Spleen (tissue), 11 donors: Measurements from ENCODE around the gene SCN2A. TPM values are rescaled to one million over a fixed set of nuclear protein-coding genes. Genes with fewer than 3 reads are reported as not detected.
A peak's percentile ranks its signal among the peaks of the same experiment; 100 is the strongest.

Experiments used
- DNase-seq: peaks from one replicate; pipeline ENCODE4 v3.0.0-alpha.2; 2020
- H3K27ac ChIP-seq, 8 donors: fragments of 200-600 bp; sonication (generic) in 7 of 8; 1 replicate in 4 of 8; 2 replicates in 4 of 8; pipeline versions ENCODE4 v1.5.0 to v1.8.0; 2016 to 2021; ENCODE audit warnings: inconsistent platforms in 4 of 8, mild to moderate bottlenecking in 4 of 8, moderate library complexity in 1 of 8
- H3K27me3 ChIP-seq, 7 donors: fragments of 200-600 bp; sonication (generic) in 6 of 7; replicated peaks in 1 of 7; 1 replicate in 4 of 7; 2 replicates in 3 of 7; pipeline versions ENCODE4 v1.5.0 to v1.8.0; 2016 to 2021; ENCODE audit warnings: inconsistent platforms in 3 of 7, mild to moderate bottlenecking in 1 of 7
- H3K36me3 ChIP-seq, 6 donors: fragments of 200-600 bp; sonication (generic) in 5 of 6; 1 replicate in 4 of 6; 2 replicates in 2 of 6; pipeline versions ENCODE4 v1.5.0 to v1.8.0; 2016 to 2021; ENCODE audit warnings: inconsistent platforms in 2 of 6
- H3K4me1 ChIP-seq, 6 donors: fragments of 200-600 bp; sonication (generic) in 5 of 6; 1 replicate in 3 of 6; 2 replicates in 3 of 6; pipeline versions ENCODE4 v1.5.0 to v1.8.0; 2016 to 2021; ENCODE audit warnings: inconsistent platforms in 3 of 6
- H3K4me3 ChIP-seq, 8 donors: fragments of 200-600 bp; sonication (generic) in 7 of 8; 1 replicate in 4 of 8; 2 replicates in 4 of 8; pipeline versions ENCODE4 v1.5.0 to v1.8.0; 2016 to 2021; ENCODE audit warnings: inconsistent platforms in 4 of 8, mild to moderate bottlenecking in 4 of 8, moderate library complexity in 2 of 8
- H3K9me3 ChIP-seq, 8 donors: fragments of 200-600 bp; sonication (generic) in 7 of 8; 1 replicate in 4 of 8; 2 replicates in 4 of 8; pipeline versions ENCODE4 v1.5.0 to v1.8.0; 2016 to 2021; ENCODE audit warnings: inconsistent platforms in 4 of 8
- POLR2A ChIP-seq, 3 donors: fragments of 450-650 bp; IDR thresholded peaks; one replicate each; pipeline ENCODE4 v1.5.1; 2017; ENCODE audit warnings: antibody characterized with exemption in 3 of 3, mild to moderate bottlenecking in 1 of 3
- POLR2AphosphoS5 ChIP-seq, 3 donors: sonication (generic); formaldehyde crosslinking; IDR thresholded peaks; one replicate each; pipeline ENCODE4 v1.5.1; 2017; ENCODE audit warnings: antibody characterized with exemption in 3 of 3
- WGBS, 5 donors: extraction: QIAGEN DNeasy Blood & Tissue Kit in 3 of 5; methylation state at CpG; one replicate each; pipeline versions ENCODE4 v1.1.5 to v1.1.7; 2013 to 2018; 5-methylcytosine and 5-hydroxymethylcytosine counted together
- intact Hi-C: fragments of 100-400 bp; cut with DNase I; formaldehyde crosslinking; loops from one replicate; pipeline ENCODE4 v1.15.0; 2023; ENCODE audit warnings: low total_unique reads
- polyA plus RNA-seq, 3 donors: library from polyadenylated mRNA; stranded (reverse); fragments of 200-250 nt; gene quantifications; one replicate each; pipeline ENCODE4 v1.2.1, GENCODE V29; 2013
- total RNA-seq, 7 donors: library from RNA; depleted of rRNA in 3 of 7; stranded (reverse); fragments of >200 nt in 3 of 7; fragmentation: NEBNext Ultra II Directional in 4 of 7; extraction: Animal tissue kit (Norgen Biotek cat#: 25700) in 4 of 7; gene quantifications; one replicate each; pipeline versions ENCODE4 v1.1.0 to v1.2.1, GENCODE V29; 2016 to 2021
- TF ChIP-seq, protein P1 (sequence below), 11 experiments: fragments of 200-600 bp in 7 of 11; fragments of 450-650 bp in 4 of 11; sonication (generic) in 4 of 11; IDR thresholded peaks in 8 of 11; conservative IDR thresholded peaks in 3 of 11; 1 replicate in 7 of 11; 2 replicates in 4 of 11; pipeline versions ENCODE4 v1.4.0 to v1.8.0; 2016 to 2021; ENCODE audit warnings: antibody characterized with exemption in 11 of 11, inconsistent platforms in 4 of 11, mild to moderate bottlenecking in 1 of 11
- donor health status: healthy with polysubstance abuse.
- donor health status: DM: no; HTN: no; CAD: no; lungs with moderate emphysema.
- donor health status: DM: no; HTN: no; CAD: no.
- donor health status: Bipolar disorder and iron deficiency.
- donor health status: healthy.
- donor health status: DM: no; HTN: no; CAD: no.
- donor health status: DM: yes; HTN: yes; CAD: no.

Gene SCN2A
- total and polyA plus RNA-seq, 10 donors = 0.14 to 1.2 (median 0.28) TPM

DNA sequence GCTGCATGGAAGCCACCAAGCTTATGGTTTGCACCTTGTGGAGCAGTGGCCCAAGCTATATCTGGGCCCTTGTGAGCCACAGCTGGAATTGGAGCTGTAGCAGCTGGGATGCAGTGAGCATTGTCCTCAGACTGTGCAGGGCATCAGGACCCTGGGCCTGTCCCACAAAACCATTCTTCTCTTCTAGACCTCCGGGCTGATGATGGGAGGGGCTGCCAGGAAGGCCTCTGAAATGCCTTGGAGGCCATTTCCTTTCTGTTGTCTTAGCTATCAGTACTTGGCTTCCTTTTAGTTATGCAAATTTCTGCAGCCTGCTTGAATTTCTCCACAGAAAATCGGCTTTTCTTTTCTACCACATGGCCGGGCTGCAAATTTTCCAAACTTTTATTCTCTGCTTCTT, 183.9 kb downstream of the SCN2A start:
- WGBS, 5 donors = 79 to 89% (median 80%) methylated on average over 3 of the region's 3 CpGs
- no peaks in the 10 kb centered on the region for H3K4me1 ChIP-seq
- H3K27me3 ChIP-seq = no peaks in the 10 kb centered on the region
- no peak overlapping the region for H3K4me3 ChIP-seq
- no peak for DNase-seq
- H3K27ac ChIP-seq = no peak overlapping the region
- intact Hi-C loops = no loop called here
- TF ChIP-seq POLR2AphosphoS5 (IDR thresholded peaks at IDR 0.05) (no peak), POLR2A (IDR thresholded peaks at IDR 0.05) (no peak)
- TF ChIP-seq, protein P1, sequence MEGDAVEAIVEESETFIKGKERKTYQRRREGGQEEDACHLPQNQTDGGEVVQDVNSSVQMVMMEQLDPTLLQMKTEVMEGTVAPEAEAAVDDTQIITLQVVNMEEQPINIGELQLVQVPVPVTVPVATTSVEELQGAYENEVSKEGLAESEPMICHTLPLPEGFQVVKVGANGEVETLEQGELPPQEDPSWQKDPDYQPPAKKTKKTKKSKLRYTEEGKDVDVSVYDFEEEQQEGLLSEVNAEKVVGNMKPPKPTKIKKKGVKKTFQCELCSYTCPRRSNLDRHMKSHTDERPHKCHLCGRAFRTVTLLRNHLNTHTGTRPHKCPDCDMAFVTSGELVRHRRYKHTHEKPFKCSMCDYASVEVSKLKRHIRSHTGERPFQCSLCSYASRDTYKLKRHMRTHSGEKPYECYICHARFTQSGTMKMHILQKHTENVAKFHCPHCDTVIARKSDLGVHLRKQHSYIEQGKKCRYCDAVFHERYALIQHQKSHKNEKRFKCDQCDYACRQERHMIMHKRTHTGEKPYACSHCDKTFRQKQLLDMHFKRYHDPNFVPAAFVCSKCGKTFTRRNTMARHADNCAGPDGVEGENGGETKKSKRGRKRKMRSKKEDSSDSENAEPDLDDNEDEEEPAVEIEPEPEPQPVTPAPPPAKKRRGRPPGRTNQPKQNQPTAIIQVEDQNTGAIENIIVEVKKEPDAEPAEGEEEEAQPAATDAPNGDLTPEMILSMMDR (IDR thresholded peaks at IDR 0.05 in 8 of 11, conservative IDR thresholded peaks at IDR 0.05 in 3 of 11) = no peak
- H3K36me3 ChIP-seq = no peaks in the 10 kb centered on the region
- peaks cover 0 to 20% (median 11%) of the 10 kb centered on the region in 8 donors for H3K9me3 ChIP-seq

DNA sequence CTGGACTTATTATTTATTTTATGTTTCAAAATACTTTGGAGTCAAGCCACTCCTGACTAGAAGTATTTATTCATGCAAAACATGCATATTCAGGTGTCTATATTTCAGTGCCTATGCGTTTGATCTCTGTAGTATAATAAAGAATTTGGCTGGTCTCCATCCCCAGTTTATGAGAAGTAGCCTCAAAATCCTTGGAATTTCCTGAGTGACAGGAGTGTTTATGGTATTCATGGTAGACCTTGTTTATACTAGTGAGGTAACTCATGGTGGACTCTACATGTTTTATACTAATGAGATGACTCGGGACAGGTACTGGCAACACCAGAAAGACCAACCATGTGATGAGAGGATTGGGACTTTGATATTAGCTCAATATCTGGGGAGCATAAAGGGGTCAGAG, 186.3 kb downstream of the SCN2A start:
- intact Hi-C loops = no loop called here
- Histone ChIP-seq H3K27ac (no peak overlapping the region), H3K4me3 (no peak overlapping the region), H3K36me3 (no peaks in the 10 kb centered on the region), H3K9me3 (peaks cover 0 to 20% (median 11%) of the 10 kb centered on the region in 8 donors), H3K27me3 (no peaks in the 10 kb centered on the region), H3K4me1 (no peaks in the 10 kb centered on the region)
- TF ChIP-seq POLR2AphosphoS5 (IDR thresholded peaks at IDR 0.05) = no peak
- no peak for TF ChIP-seq POLR2A (IDR thresholded peaks at IDR 0.05)
- TF ChIP-seq, protein P1 (IDR thresholded peaks at IDR 0.05 in 8 of 11, conservative IDR thresholded peaks at IDR 0.05 in 3 of 11) = no peak
- no peak for DNase-seq
- WGBS, 5 donors = 79 to 91% (median 87%) methylated on average over 2 of the region's 2 CpGs

DNA sequence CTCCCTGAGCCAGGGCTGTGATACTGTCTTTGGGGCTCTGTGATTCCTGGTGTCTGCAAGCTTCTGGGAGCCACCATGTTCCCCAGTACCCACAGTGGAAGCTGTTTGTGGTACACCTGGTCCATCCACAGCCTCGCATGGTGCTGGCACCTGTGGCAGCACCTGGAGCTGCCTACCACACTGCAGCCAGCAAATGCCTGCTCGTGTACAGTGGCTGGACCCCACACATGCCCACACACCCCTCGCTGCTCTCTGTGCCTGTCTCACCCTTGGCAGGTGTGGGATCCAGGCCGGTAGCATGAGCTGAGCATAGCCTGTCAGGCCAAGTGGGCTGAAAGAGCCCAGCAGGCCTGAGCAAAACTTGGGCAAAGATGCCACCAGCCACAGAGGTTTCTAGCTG, 188.5 kb downstream of the SCN2A start:
- Histone ChIP-seq H3K36me3 (no peaks in the 10 kb centered on the region), H3K4me3 (no peak overlapping the region), H3K27me3 (no peaks in the 10 kb centered on the region), H3K4me1 (no peaks in the 10 kb centered on the region), H3K27ac (no peak overlapping the region), H3K9me3 (peaks cover 0 to 12% (median 9%) of the 10 kb centered on the region in 8 donors)
- 68 to 100% (median 87%) methylated on average over 2 to 4 of the region's 4 CpGs for WGBS, 5 donors
- peak; percentile 70 for DNase-seq
- TF ChIP-seq, protein P1 (IDR thresholded peaks at IDR 0.05 in 8 of 11, conservative IDR thresholded peaks at IDR 0.05 in 3 of 11) = no peak
- no peak for TF ChIP-seq POLR2AphosphoS5 (IDR thresholded peaks at IDR 0.05)
- no peak for TF ChIP-seq POLR2A (IDR thresholded peaks at IDR 0.05)
- intact Hi-C loops = no loop called here

DNA sequence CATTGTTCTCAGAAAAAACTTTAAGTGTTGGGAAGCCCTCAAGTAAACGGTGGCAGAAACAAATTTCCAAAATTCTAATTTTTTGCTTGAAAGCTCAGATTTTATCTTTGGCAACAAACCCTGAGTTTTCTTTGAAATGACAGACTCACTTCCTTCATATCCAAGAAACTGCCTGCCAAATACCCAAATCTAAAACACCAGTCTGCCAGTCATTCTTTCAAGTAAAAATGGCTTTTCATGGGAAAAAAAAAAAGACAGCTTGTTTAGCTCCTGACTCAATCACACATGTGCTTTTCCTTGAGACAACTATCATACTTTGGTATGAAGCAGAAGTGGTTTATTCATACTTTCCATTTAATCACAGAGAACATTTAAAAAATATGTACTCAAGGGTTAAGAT, 189.7 kb downstream of the SCN2A start:
- Histone ChIP-seq H3K9me3 (no peaks in the 10 kb centered on the region), H3K27ac (no peak overlapping the region), H3K4me1 (no peaks in the 10 kb centered on the region), H3K4me3 (no peak overlapping the region), H3K36me3 (no peaks in the 10 kb centered on the region), H3K27me3 (no peaks in the 10 kb centered on the region)
- no peak for DNase-seq
- 24 to 52% (median 29%) methylated on average over 1 of the region's 1 CpG for WGBS, 5 donors
- intact Hi-C loops = no loop called here
- TF ChIP-seq POLR2A (IDR thresholded peaks at IDR 0.05) = no peak
- TF ChIP-seq POLR2AphosphoS5 (IDR thresholded peaks at IDR 0.05) = no peak
- TF ChIP-seq, protein P1 (IDR thresholded peaks at IDR 0.05 in 8 of 11, conservative IDR thresholded peaks at IDR 0.05 in 3 of 11) = no peak
